ENCODE measurements around the gene WTAP.

DNA sequence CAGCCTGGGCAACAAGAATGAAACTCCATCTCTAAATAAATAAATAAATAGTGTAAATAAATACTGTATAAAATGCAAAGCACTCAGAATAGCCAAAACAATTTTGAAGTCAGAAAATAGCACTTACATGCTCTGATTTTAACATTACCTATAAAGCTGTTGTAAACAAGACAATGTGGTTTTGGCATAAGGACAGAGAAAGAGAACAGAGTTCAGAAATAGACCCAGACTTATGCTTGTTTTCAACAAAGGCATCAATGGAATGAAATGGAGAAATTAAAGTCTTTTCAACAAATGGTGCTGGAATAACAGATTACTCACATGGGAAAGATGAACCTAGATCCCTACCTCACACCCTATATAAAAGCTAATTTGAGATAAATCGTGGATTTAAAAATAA, 44.9 kb downstream of the WTAP start:
- TF ChIP-seq, protein P1, sequence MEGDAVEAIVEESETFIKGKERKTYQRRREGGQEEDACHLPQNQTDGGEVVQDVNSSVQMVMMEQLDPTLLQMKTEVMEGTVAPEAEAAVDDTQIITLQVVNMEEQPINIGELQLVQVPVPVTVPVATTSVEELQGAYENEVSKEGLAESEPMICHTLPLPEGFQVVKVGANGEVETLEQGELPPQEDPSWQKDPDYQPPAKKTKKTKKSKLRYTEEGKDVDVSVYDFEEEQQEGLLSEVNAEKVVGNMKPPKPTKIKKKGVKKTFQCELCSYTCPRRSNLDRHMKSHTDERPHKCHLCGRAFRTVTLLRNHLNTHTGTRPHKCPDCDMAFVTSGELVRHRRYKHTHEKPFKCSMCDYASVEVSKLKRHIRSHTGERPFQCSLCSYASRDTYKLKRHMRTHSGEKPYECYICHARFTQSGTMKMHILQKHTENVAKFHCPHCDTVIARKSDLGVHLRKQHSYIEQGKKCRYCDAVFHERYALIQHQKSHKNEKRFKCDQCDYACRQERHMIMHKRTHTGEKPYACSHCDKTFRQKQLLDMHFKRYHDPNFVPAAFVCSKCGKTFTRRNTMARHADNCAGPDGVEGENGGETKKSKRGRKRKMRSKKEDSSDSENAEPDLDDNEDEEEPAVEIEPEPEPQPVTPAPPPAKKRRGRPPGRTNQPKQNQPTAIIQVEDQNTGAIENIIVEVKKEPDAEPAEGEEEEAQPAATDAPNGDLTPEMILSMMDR (conservative IDR thresholded peaks at IDR 0.05; ENCODE audit: low read depth, low read length), result no peak
- TF ChIP-seq POLR2A (IDR thresholded peaks at IDR 0.05; ENCODE audit: low read depth, low read length) (no peak), NFE2L2 (IDR thresholded peaks at IDR 0.05; ENCODE audit: low read depth, low read length) (no peak), BHLHE40 (IDR thresholded peaks at IDR 0.05; ENCODE audit: low read depth, low read length) (no peak), FOS (IDR thresholded peaks at IDR 0.05; ENCODE audit: low read depth, low read length) (no peak), SMC3 (IDR thresholded peaks at IDR 0.05; ENCODE audit: low read depth, low read length) (no peak)
